Suprapubic skin (tissue), 4 donors: ENCODE results near the gene SHLD3. TPM values are rescaled to one million over a fixed set of nuclear protein-coding genes. Genes with fewer than 3 reads are reported as not detected.
A peak's percentile ranks its signal among the peaks of the same experiment; 100 is the strongest.
"Not testable (repeated sequence)": the region's sequence is repeated elsewhere in the genome, so short reads cannot be mapped to it uniquely, and the experiment has no call there.

ENCODE experiments used
- DNase-seq, 2 donors: peaks; one replicate each; pipeline ENCODE4 v3.0.0-alpha.2; 2019; ENCODE audit warnings: low spot score in 2 of 2
- H3K27ac ChIP-seq: fragments of 200-600 bp; sonication (generic); one replicate; pipeline ENCODE4 v1.5.1; 2019
- H3K27me3 ChIP-seq: fragments of 200-600 bp; sonication (generic); one replicate; pipeline ENCODE4 v1.5.1; 2019
- H3K36me3 ChIP-seq: fragments of 200-600 bp; sonication (generic); one replicate; pipeline ENCODE4 v1.5.1; 2019
- H3K4me1 ChIP-seq: fragments of 200-600 bp; sonication (generic); one replicate; pipeline ENCODE4 v1.5.1; 2019
- H3K4me3 ChIP-seq: fragments of 200-600 bp; sonication (generic); one replicate; pipeline ENCODE4 v1.5.1; 2019; ENCODE audit warnings: mild to moderate bottlenecking
- H3K9me3 ChIP-seq: fragments of 200-600 bp; sonication (generic); one replicate; pipeline ENCODE4 v1.5.1; 2019
- CTCF ChIP-seq, 2 donors: fragments of 200-600 bp in 1 of 2; fragments of 450-650 bp in 1 of 2; sonication (generic) in 1 of 2; IDR thresholded peaks; one replicate each; pipeline ENCODE4 v1.5.1; 2016 to 2019; ENCODE audit warnings: antibody characterized with exemption in 2 of 2, mild to moderate bottlenecking in 1 of 2, moderate library complexity in 1 of 2
- EP300 ChIP-seq: sonication (generic); formaldehyde crosslinking; IDR thresholded peaks from one replicate; pipeline ENCODE4 v1.6.1; 2017; ENCODE audit warnings: antibody characterized with exemption
- POLR2A ChIP-seq, 2 donors: fragments of 450-650 bp; IDR thresholded peaks; one replicate each; pipeline ENCODE4 v1.6.1; 2017; ENCODE audit warnings: antibody characterized with exemption in 2 of 2, mild to moderate bottlenecking in 2 of 2, moderate library complexity in 2 of 2
- POLR2AphosphoS5 ChIP-seq, 3 donors: sonication (generic); formaldehyde crosslinking; IDR thresholded peaks; one replicate each; pipeline ENCODE4 v1.6.1; 2017; ENCODE audit warnings: antibody characterized with exemption in 3 of 3
- WGBS: methylation state at CpG from one replicate; pipeline ENCODE4 v1.1.5; 2018; 5-methylcytosine and 5-hydroxymethylcytosine counted together
- total RNA-seq, 4 donors: library from RNA; depleted of rRNA; stranded (reverse); fragments of >200 nt; gene quantifications; one replicate each; pipeline ENCODE4 v1.1.0, GENCODE V29; 2016

SHLD3 gene
- total RNA-seq, 4 donors from 2014 or later = 4.0 to 6.2 (median 4.7) TPM

- Histone ChIP-seq H3K27ac (no peak overlapping the region), H3K9me3 (no peaks in the 10 kb centered on the region), H3K27me3 (no peaks in the 10 kb centered on the region), H3K36me3 (peaks cover 49% of the 10 kb centered on the region), H3K4me1 (no peaks in the 10 kb centered on the region), H3K4me3 (no peak overlapping the region)
- TF ChIP-seq POLR2A (IDR thresholded peaks at IDR 0.05) = no peak
- peak in 1 of 2 donors; percentile 28 for TF ChIP-seq CTCF (IDR thresholded peaks at IDR 0.05)
- DNase-seq = no peak
- WGBS = 79% methylated on average over 1 of the region's 1 CpG
These were observed 39.1 kb downstream of the SHLD3 start for GRCh38 chr5:65663804-65664521.

DNA sequence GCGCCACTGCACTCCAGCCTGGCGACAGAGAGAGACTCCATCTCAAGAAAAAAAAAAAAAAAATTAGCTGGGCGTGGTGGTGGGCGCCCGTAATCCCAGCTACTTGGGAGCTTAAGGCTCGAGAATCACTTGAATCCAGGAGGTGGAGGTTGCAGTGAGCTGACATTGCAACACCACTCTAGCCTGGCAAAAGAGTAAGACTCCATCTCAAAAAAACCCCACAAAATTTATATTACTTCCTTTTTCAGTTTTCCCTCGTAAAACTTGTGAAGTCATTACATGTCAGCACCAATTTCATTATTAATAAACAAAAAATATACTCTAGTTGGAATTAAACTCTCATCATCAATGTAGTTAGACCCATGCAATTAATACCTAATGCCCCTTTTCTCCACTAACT is 43.9 kb downstream of the SHLD3 start:
- Histone ChIP-seq H3K36me3 (peaks cover 44% of the 10 kb centered on the region), H3K9me3 (no peaks in the 10 kb centered on the region), H3K27me3 (no peaks in the 10 kb centered on the region), H3K4me3 (no peak overlapping the region), H3K4me1 (no peaks in the 10 kb centered on the region), H3K27ac (no peak overlapping the region)
- 85% methylated on average over 7 of the region's 7 CpGs for WGBS
- DNase-seq = no peak
- TF ChIP-seq EP300 (no peak), CTCF (IDR thresholded peaks at IDR 0.05) (no peak)

DNA sequence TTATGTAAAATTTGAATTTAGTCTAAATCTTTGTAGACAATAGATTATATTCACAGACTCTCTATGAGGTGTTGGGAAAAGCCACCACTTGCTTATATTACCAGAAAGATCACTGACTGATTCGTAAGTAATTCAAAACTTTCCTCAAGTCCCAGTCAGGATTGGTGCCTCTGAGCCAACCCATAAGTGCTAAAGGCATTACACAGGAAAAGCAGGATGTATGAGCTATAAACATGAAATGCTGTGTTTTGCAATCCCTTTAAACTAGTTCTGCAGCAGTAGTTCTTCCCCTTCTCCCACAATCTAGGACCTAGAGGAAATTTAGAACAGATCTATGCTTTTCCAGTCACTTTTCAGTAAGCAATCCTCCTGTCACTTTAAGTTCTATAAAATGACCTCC is 48.0 kb downstream of the SHLD3 start:
- WGBS = 92% methylated on average over 1 of the region's 1 CpG
- Histone ChIP-seq H3K36me3 (peaks cover 27% of the 10 kb centered on the region), H3K9me3 (no peaks in the 10 kb centered on the region), H3K27ac (no peak overlapping the region), H3K4me3 (no peak overlapping the region), H3K4me1 (no peaks in the 10 kb centered on the region), H3K27me3 (no peaks in the 10 kb centered on the region)
- no peak for DNase-seq
- TF ChIP-seq POLR2A (IDR thresholded peaks at IDR 0.05) = no peak
- no peak for TF ChIP-seq POLR2AphosphoS5 (IDR thresholded peaks at IDR 0.05)
- TF ChIP-seq EP300 = no peak
- no peak for TF ChIP-seq CTCF (IDR thresholded peaks at IDR 0.05)

- no peak for DNase-seq
- no peak for TF ChIP-seq POLR2A (IDR thresholded peaks at IDR 0.05)
- TF ChIP-seq POLR2AphosphoS5 (IDR thresholded peaks at IDR 0.05) = no peak
- TF ChIP-seq CTCF (IDR thresholded peaks at IDR 0.05) = no peak
- TF ChIP-seq EP300 = no peak
- no peaks in the 10 kb centered on the region for H3K9me3 ChIP-seq
- H3K27me3 ChIP-seq = no peaks in the 10 kb centered on the region
- H3K4me1 ChIP-seq = no peaks in the 10 kb centered on the region
- H3K36me3 ChIP-seq = peaks cover 39% of the 10 kb centered on the region
- no peak overlapping the region for H3K4me3 ChIP-seq
- H3K27ac ChIP-seq = no peak overlapping the region
These were observed 49.9 kb downstream of the SHLD3 start for GRCh38 chr5:65674749-65675148.

DNA sequence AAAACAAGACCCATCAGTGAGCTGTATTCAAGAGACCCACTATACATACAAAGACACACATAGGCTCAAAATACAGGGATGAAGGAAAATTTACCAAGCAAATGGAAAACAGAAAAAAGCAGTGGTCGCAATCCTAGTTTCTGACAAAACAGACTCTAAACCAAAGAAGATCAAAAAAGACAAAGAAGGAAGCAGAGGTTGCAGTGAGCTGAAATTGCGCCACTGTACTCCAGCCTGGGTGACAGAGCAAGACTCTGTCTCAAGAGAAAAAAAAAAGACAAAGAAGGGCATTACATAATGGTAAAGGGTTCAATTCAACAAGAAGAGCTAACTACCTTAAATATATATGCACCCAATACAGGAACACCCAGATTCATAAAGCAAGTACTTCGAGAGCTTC is 51.2 kb downstream of the SHLD3 start:
- peaks cover 34% of the 10 kb centered on the region for H3K36me3 ChIP-seq
- WGBS = 88% methylated on average over 3 of the region's 3 CpGs
- not testable (repeated sequence) for DNase-seq

More for the DNA sequence above, 51.2 kb downstream of the SHLD3 start:
- H3K4me1 ChIP-seq, H3K4me3 ChIP-seq, H3K27me3 ChIP-seq, H3K27ac ChIP-seq, H3K9me3 ChIP-seq: not testable (repeated sequence)

Other genes starting within 250 kb of the SHLD3 start
- gene ADAMTS6, start 143.1 kb upstream of the SHLD3 start, total RNA-seq = 1 to 10 TPM in 3 of 4 donors, under 1 TPM in 1; 0.34 to 2.8 (median 2.0) TPM
- gene CENPK, start 61.9 kb upstream of the SHLD3 start, total RNA-seq = 1 to 10 TPM; 1.2 to 7.9 (median 1.7) TPM
- 100 to 1,000 TPM in 1 of 4 donors, 10 to 100 TPM in 3; 27.0 to 114 (median 40.1) TPM for gene PPWD1, start 61.7 kb upstream of the SHLD3 start, total RNA-seq
- 10 to 100 TPM in 2 of 4 donors, 1 to 10 TPM in 2; 6.7 to 13.5 (median 9.3) TPM for gene TRIM23, start 694 bp upstream of the SHLD3 start, total RNA-seq
- 10 to 100 TPM in 3 of 4 donors, 1 to 10 TPM in 1; 7.8 to 18.4 (median 14.4) TPM for gene TRAPPC13, start within 50 bp of the SHLD3 start, total RNA-seq
- 1 to 10 TPM; 3.8 to 6.3 (median 5.3) TPM for gene SGTB, start 97.1 kb downstream of the SHLD3 start, total RNA-seq
- gene NLN, start 97.2 kb downstream of the SHLD3 start, total RNA-seq = 10 to 100 TPM in 3 of 4 donors, 1 to 10 TPM in 1; 6.4 to 17.9 (median 14.0) TPM